H9 (cell line): ENCODE data around the gene SPNS3. TPM values are rescaled to one million over a fixed set of nuclear protein-coding genes. Genes with fewer than 3 reads are reported as not detected.

Experiments used
- DNase-seq: peaks from one replicate; pipeline ENCODE4 v3.0.0-alpha.2; 2017
- H2AFZ ChIP-seq: one replicate; pipeline ENCODE4 v1.6.1; 2013; ENCODE audit warnings: mild to moderate bottlenecking, low read length, control low read depth, moderate library complexity
- H2AK5ac ChIP-seq: 2 replicates; pipeline ENCODE4 v1.6.1; 2013; ENCODE audit warnings: low read length, control low read depth, mixed read lengths; ENCODE audit not compliant: insufficient read length
- H2BK120ac ChIP-seq: one replicate; pipeline ENCODE4 v1.6.1; 2013; ENCODE audit warnings: low read depth, mild to moderate bottlenecking, low read length, control low read depth, inconsistent platforms; ENCODE audit not compliant: poor library complexity, severe bottlenecking
- H2BK12ac ChIP-seq: 2 replicates; pipeline ENCODE4 v1.6.1; 2013; ENCODE audit warnings: low read length, control low read depth, mixed read lengths, low read depth; ENCODE audit not compliant: insufficient read length
- H2BK15ac ChIP-seq: 2 replicates; pipeline ENCODE4 v1.6.1; 2013; ENCODE audit warnings: low read depth, low read length, control low read depth
- H2BK20ac ChIP-seq: one replicate; pipeline ENCODE4 v1.6.1; 2013; ENCODE audit warnings: low read depth, mild to moderate bottlenecking, low read length, control low read depth, inconsistent platforms; ENCODE audit not compliant: poor library complexity, severe bottlenecking
- H2BK5ac ChIP-seq: 2 replicates; pipeline ENCODE4 v1.6.1; 2013; ENCODE audit warnings: low read length, control low read depth, mixed read lengths; ENCODE audit not compliant: insufficient read length
- H3K14ac ChIP-seq: 2 replicates; pipeline ENCODE4 v1.6.1; 2013; ENCODE audit warnings: low read length, control low read depth; ENCODE audit not compliant: insufficient read depth
- H3K18ac ChIP-seq: 2 replicates; pipeline ENCODE4 v1.6.1; 2013; ENCODE audit warnings: low read depth, mild to moderate bottlenecking, mixed read lengths, low read length, control low read depth; ENCODE audit not compliant: insufficient read length
- H3K23ac ChIP-seq: 2 replicates; pipeline ENCODE4 v1.6.1; 2013; ENCODE audit warnings: low read length, control low read depth, mixed read lengths, low read depth; ENCODE audit not compliant: insufficient read length
- H3K23me2 ChIP-seq: 2 replicates; pipeline ENCODE4 v1.6.1; 2013; ENCODE audit warnings: low read depth, mild to moderate bottlenecking, mixed read lengths, low read length, control low read depth; ENCODE audit not compliant: insufficient read length, poor library complexity, severe bottlenecking
- H3K27ac ChIP-seq: 2 replicates; pipeline ENCODE4 v1.5.1; 2013; ENCODE audit warnings: low read length, control low read depth, mixed read lengths, low read depth; ENCODE audit not compliant: insufficient read length
- H3K27me3 ChIP-seq: 2 replicates; pipeline ENCODE4 v1.6.1; 2013; ENCODE audit warnings: low read length, control low read depth, inconsistent platforms; ENCODE audit not compliant: insufficient read depth
- H3K4ac ChIP-seq: 2 replicates; pipeline ENCODE4 v1.6.1; 2013; ENCODE audit warnings: low read depth, mild to moderate bottlenecking, control low read depth, inconsistent platforms, low read length, moderate library complexity
- H3K4me1 ChIP-seq: 2 replicates; pipeline ENCODE4 v1.6.1; 2013; ENCODE audit warnings: low read length, control low read depth, inconsistent platforms; ENCODE audit not compliant: insufficient read depth
- H3K4me2 ChIP-seq: 2 replicates; pipeline ENCODE4 v1.6.1; 2013; ENCODE audit warnings: low read length, control low read depth, mixed read lengths; ENCODE audit not compliant: insufficient read length, insufficient read depth
- H3K56ac ChIP-seq: 2 replicates; pipeline ENCODE4 v1.6.1; 2013; ENCODE audit warnings: low read depth, mild to moderate bottlenecking, mixed read lengths, low read length, control low read depth; ENCODE audit not compliant: insufficient read length
- H3K79me1 ChIP-seq: 2 replicates; pipeline ENCODE4 v1.6.1; 2013; ENCODE audit warnings: low read depth, mild to moderate bottlenecking, moderate library complexity, low read length, control low read depth, inconsistent platforms; ENCODE audit not compliant: insufficient read depth, poor library complexity, severe bottlenecking
- H3K79me2 ChIP-seq: 2 replicates; pipeline ENCODE4 v1.6.1; 2013; ENCODE audit warnings: low read length, control low read depth, inconsistent platforms; ENCODE audit not compliant: insufficient read depth
- H3K9ac ChIP-seq: 2 replicates; pipeline ENCODE4 v1.6.1; 2013; ENCODE audit warnings: low read length, control low read depth, mixed read lengths; ENCODE audit not compliant: insufficient read length; ENCODE audit errors: extremely low read depth
- H3K9me3 ChIP-seq: one replicate; pipeline ENCODE4 v1.6.1; 2013; ENCODE audit warnings: low read depth, low read length, inconsistent platforms; ENCODE audit not compliant: control insufficient read depth
- H3T11ph ChIP-seq: one replicate; pipeline ENCODE4 v1.6.1; 2013; ENCODE audit warnings: mild to moderate bottlenecking, low read length, control low read depth, inconsistent platforms
- H4K20me1 ChIP-seq: one replicate; pipeline ENCODE4 v1.6.1; 2013; ENCODE audit not compliant: control insufficient read depth, insufficient read length, insufficient read depth
- H4K5ac ChIP-seq: 2 replicates; pipeline ENCODE4 v1.6.1; 2013; ENCODE audit warnings: low read depth, mild to moderate bottlenecking, mixed read lengths, low read length, control low read depth; ENCODE audit not compliant: insufficient read length
- H4K8ac ChIP-seq: replicated peaks from 2 replicates; pipeline ENCODE4 v1.6.1; 2013; ENCODE audit warnings: low read length, control low read depth, mixed read lengths, low read depth; ENCODE audit not compliant: insufficient read length
- H4K91ac ChIP-seq: 2 replicates; pipeline ENCODE4 v1.6.1; 2013; ENCODE audit warnings: low read depth, mild to moderate bottlenecking, moderate library complexity, mixed read lengths, low read length, control low read depth; ENCODE audit not compliant: insufficient read length
- H3K27ac Mint-ChIP-seq, 3 experiments: 2 replicates in 2 of 3; 3 replicates in 1 of 3; pipeline ENCODE4 v1.8.0; 2020 to 2021; ENCODE audit warnings: mixed read lengths in 3 of 3, mild to moderate bottlenecking in 1 of 3, moderate library complexity in 1 of 3
- H3K27me3 Mint-ChIP-seq: 2 replicates; pipeline ENCODE4 v1.8.0; 2021; ENCODE audit warnings: low read depth, mild to moderate bottlenecking, moderate library complexity, mixed read lengths
- H3K36me3 Mint-ChIP-seq, 3 experiments: 2 replicates in 2 of 3; 3 replicates in 1 of 3; pipeline ENCODE4 v1.8.0; 2020 to 2021; ENCODE audit warnings: low read depth in 3 of 3, mixed read lengths in 3 of 3; ENCODE audit not compliant: insufficient read depth in 1 of 3
- H3K4me1 Mint-ChIP-seq, 2 experiments: 2 replicates each; pipeline ENCODE4 v1.8.0; 2020; ENCODE audit warnings: mixed read lengths in 2 of 2
- H3K4me3 Mint-ChIP-seq, 2 experiments: 2 replicates in 1 of 2; 3 replicates in 1 of 2; pipeline ENCODE4 v1.8.0; 2020 to 2021; ENCODE audit warnings: mild to moderate bottlenecking in 2 of 2, mixed read lengths in 2 of 2, moderate library complexity in 1 of 2
- H3K9me3 Mint-ChIP-seq, 2 experiments: 2 replicates in 1 of 2; 3 replicates in 1 of 2; pipeline ENCODE4 v1.8.0; 2020; ENCODE audit warnings: mild to moderate bottlenecking in 2 of 2, mixed read lengths in 2 of 2, moderate library complexity in 1 of 2
- CTCF ChIP-seq: fragments of 200-600 bp; sonication (generic); conservative IDR thresholded peaks from 3 replicates; pipeline ENCODE4 v1.8.0; 2021; ENCODE audit warnings: antibody characterized with exemption, mild to moderate bottlenecking
- WGBS: extraction: QIAGEN DNeasy Blood & Tissue Kit; methylation state at CpG from one replicate; pipeline ENCODE4 v1.1.7; 2013; ENCODE audit warnings: missing lambda C conversion rate, low lambda C conversion rate, mixed read lengths; ENCODE audit not compliant: insufficient read length; ENCODE audit errors: extremely low coverage; 5-methylcytosine and 5-hydroxymethylcytosine counted together
- total RNA-seq: library from RNA; stranded (reverse); gene quantifications from 2 replicates; pipeline ENCODE4 v1.2.1, GENCODE V29; 2021

Gene SPNS3
- total RNA-seq, 1 experiment from 2014 or later = not detected

- H3K9ac ChIP-seq = no peak overlapping the region
- H3K4me1 ChIP-seq = no peaks in the 10 kb centered on the region; the same call in 1 of the 2 replicates
- no peaks in the 10 kb centered on the region for H4K20me1 ChIP-seq
- no peak overlapping the region for H3K18ac ChIP-seq
- no peak overlapping the region for H4K5ac ChIP-seq
- H3K9me3 ChIP-seq = no peaks in the 10 kb centered on the region
- Mint-ChIP-seq H3K27me3 (peaks cover 13% of the 10 kb centered on the region), H3K4me3 (no peak overlapping the region), H3K27ac (no peak overlapping the region), H3K36me3 (no peaks in the 10 kb centered on the region), H3K4me1 (peaks cover 4% of the 10 kb centered on the region in 2 experiments), H3K9me3 (no peaks in the 10 kb centered on the region)
- no peak overlapping the region for H2AK5ac ChIP-seq
- no CpG with 5 or more reads among the region's 2 CpGs for WGBS
- H4K91ac ChIP-seq = no peak overlapping the region
- H4K8ac ChIP-seq = no peak overlapping the region
- no peak overlapping the region for H3K56ac ChIP-seq
- H2BK15ac ChIP-seq = no peak overlapping the region
- no peak for TF ChIP-seq CTCF
- no peaks in the 10 kb centered on the region for H3K27me3 ChIP-seq
- H2BK20ac ChIP-seq = no peak overlapping the region
- no peak overlapping the region for H2AFZ ChIP-seq
- no peak for DNase-seq
- no peak overlapping the region for H2BK120ac ChIP-seq
- H3K27ac ChIP-seq = no peak overlapping the region
- peaks cover 3% of the 10 kb centered on the region for H3K23me2 ChIP-seq
- no peak overlapping the region for H3K23ac ChIP-seq
- H3T11ph ChIP-seq = no peak overlapping the region
- H2BK12ac ChIP-seq = no peak overlapping the region
- H3K79me1 ChIP-seq = no peaks in the 10 kb centered on the region
- no peak overlapping the region for H3K4ac ChIP-seq
- no peak overlapping the region for H3K14ac ChIP-seq
- no peak overlapping the region for H2BK5ac ChIP-seq
- no peaks in the 10 kb centered on the region for H3K79me2 ChIP-seq
- no peak overlapping the region for H3K4me2 ChIP-seq
Observed at GRCh38 chr17:4417129-4417667, 16.5 kb upstream of the SPNS3 start.
